K562 (cell line): ENCODE measurements around the gene ZC3H12A. TPM values are rescaled to one million over a fixed set of nuclear protein-coding genes. Genes with fewer than 3 reads are reported as not detected.
A peak's percentile ranks its signal among the peaks of the same experiment; 100 is the strongest.

ENCODE experiments used
- CBX8 ChIP-seq: fragments of 200-600 bp; sonication (generic); IDR thresholded peaks from 2 replicates; pipeline ENCODE4 v1.6.1; 2012; ENCODE audit warnings: borderline replicate concordance, mixed run types, low read depth, mild to moderate bottlenecking, moderate library complexity, mixed read lengths, low read length, control low read depth, inconsistent platforms; ENCODE audit not compliant: poor library complexity, severe bottlenecking; ENCODE audit errors: extremely low read depth
- DACH1 ChIP-seq: fragments of 450-650 bp; IDR thresholded peaks from 2 replicates; pipeline ENCODE4 v1.6.1; 2018; ENCODE audit not compliant: partially characterized antibody
- EGR1 ChIP-seq: fragments of 450-650 bp; conservative IDR thresholded peaks from 2 replicates; pipeline ENCODE4 v1.6.1; 2017; ENCODE audit warnings: mild to moderate bottlenecking
- KAT2B ChIP-seq: IDR thresholded peaks from one replicate; pipeline ENCODE4 v1.6.1; 2012; ENCODE audit warnings: low read depth, mild to moderate bottlenecking, control low read depth, inconsistent platforms, low read length, moderate library complexity
- MEF2A ChIP-seq: IDR thresholded peaks from 2 replicates; pipeline ENCODE4 v1.6.1; 2011; ENCODE audit warnings: low read depth, mild to moderate bottlenecking, low read length, moderate library complexity; ENCODE audit not compliant: control insufficient read depth
- MXD1 ChIP-seq: fragments of 250-450 bp; sonication (Bioruptor Pico); IDR thresholded peaks from 2 replicates; pipeline ENCODE4 v1.8.0; 2021; ENCODE audit warnings: borderline replicate concordance, mild to moderate bottlenecking, moderate library complexity; ENCODE audit not compliant: poor library complexity, severe bottlenecking
- NCOA1 ChIP-seq: fragments of 450-650 bp; IDR thresholded peaks from 2 replicates; pipeline ENCODE4 v1.6.1; 2016; ENCODE audit warnings: low read depth
- NCOA4 ChIP-seq: fragments of 450-650 bp; IDR thresholded peaks from 2 replicates; pipeline ENCODE4 v1.6.1; 2018; ENCODE audit warnings: mild to moderate bottlenecking; ENCODE audit not compliant: partially characterized antibody
- NFE2 ChIP-seq: IDR thresholded peaks from 2 replicates; pipeline ENCODE4 v1.6.1; 2014; ENCODE audit warnings: antibody characterized with exemption, low read depth
- NFE2L1 ChIP-seq: fragments of 450-650 bp; IDR thresholded peaks from 2 replicates; pipeline ENCODE4 v1.6.1; 2016; ENCODE audit warnings: missing genetic modification characterization, low read depth, mild to moderate bottlenecking, missing compliant biosample characterization, moderate library complexity, borderline replicate concordance
- NFXL1 ChIP-seq: fragments of 450-650 bp; formaldehyde crosslinking; IDR thresholded peaks from 2 replicates; pipeline ENCODE4 v1.4.0; 2021; ENCODE audit warnings: mild to moderate bottlenecking
- PHB ChIP-seq: fragments of 250-450 bp; sonication (Bioruptor Pico); IDR thresholded peaks from 2 replicates; pipeline ENCODE4 v1.5.0; 2021
- PKNOX1 ChIP-seq: fragments of 450-650 bp; IDR thresholded peaks from 2 replicates; pipeline ENCODE4 v1.6.1; 2016
- RBBP5 ChIP-seq: fragments of 200-600 bp; sonication (generic); IDR thresholded peaks from 2 replicates; pipeline ENCODE4 v1.6.1; 2012; ENCODE audit warnings: borderline replicate concordance, mild to moderate bottlenecking, low read length, control low read depth, inconsistent platforms; ENCODE audit not compliant: insufficient read depth, poor library complexity, severe bottlenecking
- RCOR1 ChIP-seq, 2 experiments: IDR thresholded peaks; 2 replicates each; pipeline ENCODE4 v1.6.1; 2012; ENCODE audit warnings: low read depth in 2 of 2, low read length in 2 of 2, borderline replicate concordance in 1 of 2, improper control_type of control experiment in 1 of 2
- SP2 ChIP-seq: IDR thresholded peaks from 2 replicates; pipeline ENCODE4 v1.6.1; 2011; ENCODE audit warnings: mild to moderate bottlenecking, low read depth, low read length, moderate library complexity; ENCODE audit not compliant: poor library complexity, severe bottlenecking; ENCODE audit errors: extremely low read depth
- TBP ChIP-seq: optimal IDR thresholded peaks from 2 replicates; pipeline ENCODE3; 2011; ENCODE audit warnings: low read depth, low read length, improper control_type of control experiment
- TEAD4 ChIP-seq, 2 experiments: sonication (generic) in 1 of 2; formaldehyde crosslinking in 1 of 2; IDR thresholded peaks; 2 replicates each; pipeline versions ENCODE4 v1.6.1 to v1.8.0; 2012 to 2022; ENCODE audit warnings: borderline replicate concordance in 1 of 2, inconsistent platforms in 1 of 2, low read length in 1 of 2, mild to moderate bottlenecking in 1 of 2, missing genetic modification reagents in 1 of 2
- THRB ChIP-seq: fragments of 450-650 bp; formaldehyde crosslinking; conservative IDR thresholded peaks from 2 replicates; pipeline ENCODE4 v1.4.0; 2022; ENCODE audit warnings: mild to moderate bottlenecking, missing genetic modification characterization
- TSC22D4 ChIP-seq: fragments of 450-650 bp; IDR thresholded peaks from 2 replicates; pipeline ENCODE4 v1.6.1; 2016; ENCODE audit warnings: missing genetic modification characterization, missing biosample characterization, control low read depth
- WHSC1 ChIP-seq: IDR thresholded peaks from one replicate; pipeline ENCODE4 v1.6.1; 2012; ENCODE audit warnings: low read length, control low read depth, inconsistent platforms
- ZC3H4 ChIP-seq: sonication (generic); formaldehyde crosslinking; IDR thresholded peaks from 2 replicates; pipeline ENCODE4 v1.9.0; 2021; ENCODE audit warnings: missing genetic modification reagents, borderline replicate concordance
- ZFP36 ChIP-seq: fragments of 150-350 bp; IDR thresholded peaks from 2 replicates; pipeline ENCODE4 v1.6.1; 2018; ENCODE audit warnings: low read length, low read depth; ENCODE audit not compliant: partially characterized antibody
- ZNF431 ChIP-seq: sonication (generic); formaldehyde crosslinking; IDR thresholded peaks from 2 replicates; pipeline ENCODE4 v1.8.0; 2022; ENCODE audit warnings: mild to moderate bottlenecking, missing genetic modification reagents
- ZNF655 ChIP-seq: fragments of 250-450 bp; sonication (Bioruptor Pico); IDR thresholded peaks from 2 replicates; pipeline ENCODE4 v1.5.0; 2021
- polyA plus RNA-seq, 8 experiments: library from polyadenylated mRNA; depleted of rRNA in 4 of 8; stranded (reverse) in 5 of 8; unstranded in 3 of 8; fragments of >200 nt; fragmentation: Nextera tagmentation in 2 of 8; fragmentation: Illumina TruSeq in 1 of 8; extraction: Ambion mirVana in 2 of 8; extraction: Trizol in 1 of 8; gene quantifications; 2 replicates each; pipeline versions ENCODE4 v1.2.1 to v1.2.3, GENCODE V29; 2011 to 2014; ENCODE audit warnings: inconsistent platforms in 1 of 8, missing spikeins in 1 of 8
- total RNA-seq, 7 experiments: library from RNA; depleted of rRNA in 6 of 7; stranded (reverse); fragments of >200 nt in 6 of 7; fragmentation: Illumina TruSeq in 2 of 7; extraction: Trizol in 2 of 7; gene quantifications; 2 replicates each; pipeline versions ENCODE4 v1.2.1 to v1.2.3, GENCODE V29; 2011 to 2021; ENCODE audit warnings: low replicate concordance in 1 of 7

ZC3H12A gene
- total and polyA plus RNA-seq, 9 of the 15 experiments (the other 6 are each of a cell fraction or from before 2014, with no cell fraction given) = 0.14 to 9.4 (median 6.7) TPM

- TF ChIP-seq TEAD4 (IDR thresholded peaks at IDR 0.05; ENCODE audit: low read length) (no peak), TEAD4 (CRISPR knock-in tag; IDR thresholded peaks at IDR 0.05; ENCODE audit: borderline replicate concordance) (0 out of 2 replicates have a peak, but pooled peaks have one; percentile 11), NCOA4 (no peak), THRB (CRISPR knock-in tag) (no peak), ZC3H4 (CRISPR knock-in tag) (0 out of 2 replicates have a peak, but pooled peaks have one; percentile 64), ZNF655 (CRISPR knock-in tag) (no peak), CBX8 (no peak), PKNOX1 (no peak), NFE2L1 (tag) (no peak), TSC22D4 (no peak), TBP (no peak), EGR1 (0 out of 2 replicates have a peak, but pooled peaks have one; percentile 23), RBBP5 (peak; percentile 16), ZNF431 (CRISPR knock-in tag) (no peak), NFE2 (no peak), ZFP36 (peak; percentile 76), PHB (no peak), DACH1 (no peak), RCOR1 (IDR thresholded peaks at IDR 0.05; ENCODE audit: borderline replicate concordance in 1 of 2, low read depth in 2 of 2, low read length in 2 of 2) (no peak), NCOA1 (no peak), KAT2B (no peak), SP2 (no peak), WHSC1 (no peak), NFXL1 (CRISPR knock-in tag) (no peak), MXD1 (CRISPR knock-in tag) (no peak), MEF2A (no peak)
These were observed 3.6 kb downstream of the ZC3H12A start (continued) for GRCh38 chr1:37477946-37478345.
